GM21423 (cell line): ENCODE results near the gene RBMS3.

Experiments
- ATAC-seq: cut with Tn5 transposase; IDR thresholded peaks from one replicate; pipeline ENCODE4 v1.9.1; 2021; ENCODE audit warnings: mild to moderate bottlenecking, moderate library complexity; ENCODE audit not compliant: unreplicated experiment

The RBMS3 gene

DNA sequence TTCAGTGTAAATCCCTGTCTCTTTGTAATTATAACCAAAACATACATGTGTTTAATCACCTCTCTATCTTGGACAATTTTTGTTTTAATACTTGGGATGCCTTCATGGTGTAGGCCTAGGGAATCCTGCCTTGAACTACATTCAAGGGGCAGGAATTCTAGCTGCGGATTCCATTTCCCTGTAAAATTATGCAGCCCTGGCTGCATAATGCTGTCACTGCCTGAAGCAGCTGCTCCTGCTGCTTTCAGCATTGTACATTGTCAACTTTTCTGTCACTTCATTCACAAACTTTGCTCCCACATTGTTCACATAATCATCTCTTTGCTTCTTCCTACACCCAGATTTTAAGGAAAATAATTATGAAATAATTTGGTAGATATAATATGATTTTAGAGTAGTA is 638.7 kb downstream of the RBMS3 start:
- no peak for ATAC-seq

DNA sequence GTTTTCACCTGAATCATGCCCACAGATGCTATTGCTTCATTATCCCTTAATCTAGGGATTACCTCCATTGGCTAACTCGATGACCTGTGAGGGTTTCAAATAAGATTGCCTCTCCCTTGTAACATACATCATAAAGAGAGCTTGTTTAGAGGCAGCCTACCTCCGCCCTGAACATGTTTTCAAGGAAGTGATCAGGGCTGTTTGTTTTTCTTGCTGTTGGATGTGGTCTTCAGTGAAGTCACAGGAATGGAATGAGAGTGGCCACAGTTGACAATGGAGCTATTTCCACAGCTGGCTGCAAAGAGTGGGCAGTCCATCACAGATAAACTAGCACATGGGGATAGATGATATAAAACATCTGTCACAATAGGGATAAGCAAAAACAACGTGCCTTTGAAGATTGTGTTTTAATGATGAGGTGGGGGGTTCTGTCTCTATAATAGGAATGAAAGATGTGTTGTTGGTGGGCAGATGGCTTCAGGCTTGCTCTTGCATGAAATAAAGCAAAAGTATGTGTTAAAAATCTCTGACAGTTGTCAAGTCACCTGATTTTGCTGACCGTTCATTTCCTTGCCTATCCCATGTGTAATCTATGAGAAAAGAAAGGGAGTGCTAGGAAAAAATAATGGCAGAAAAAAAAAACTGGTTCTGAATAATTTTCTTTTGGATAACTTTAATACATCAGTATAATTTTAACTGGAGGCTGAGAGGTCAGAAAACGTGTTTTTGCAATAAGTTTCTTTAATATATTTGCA is 642.3 kb downstream of the RBMS3 start:
- no peak for ATAC-seq

DNA sequence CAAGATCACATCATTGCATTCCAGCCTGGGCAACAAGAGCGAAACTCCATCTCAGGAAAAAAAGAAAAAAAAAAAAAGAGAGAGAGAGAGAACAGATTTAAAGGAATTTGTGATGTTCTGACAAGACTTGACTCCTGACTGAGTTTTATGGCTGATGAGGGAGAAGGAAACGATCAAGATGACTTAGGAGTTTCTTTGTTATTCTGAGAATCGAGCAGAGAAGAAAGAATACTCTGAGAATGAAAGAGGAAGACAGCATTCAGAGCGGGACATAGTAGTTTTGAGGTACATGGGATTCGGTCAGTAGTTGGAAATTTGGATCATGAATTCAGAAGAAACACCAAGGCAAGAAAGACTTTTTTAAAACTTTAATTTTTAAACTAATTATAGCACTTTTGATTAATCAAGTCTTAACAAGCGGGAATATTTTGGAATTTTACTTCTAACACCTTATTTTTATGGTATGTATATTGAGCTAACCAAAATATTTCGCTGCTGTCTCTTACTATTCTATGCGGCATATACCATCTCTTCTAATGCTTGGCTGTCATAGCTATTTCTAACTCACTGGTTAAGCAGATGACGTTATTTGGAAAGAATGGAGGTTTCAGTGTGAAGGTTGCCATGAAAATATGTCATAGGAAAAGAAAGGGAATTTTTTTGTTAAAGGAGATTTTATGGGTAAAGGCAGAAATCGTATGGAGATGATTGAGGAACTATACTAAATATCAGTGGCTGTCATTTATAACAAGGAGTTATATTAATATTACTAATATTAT is 644.1 kb downstream of the RBMS3 start:
- no peak for ATAC-seq

DNA sequence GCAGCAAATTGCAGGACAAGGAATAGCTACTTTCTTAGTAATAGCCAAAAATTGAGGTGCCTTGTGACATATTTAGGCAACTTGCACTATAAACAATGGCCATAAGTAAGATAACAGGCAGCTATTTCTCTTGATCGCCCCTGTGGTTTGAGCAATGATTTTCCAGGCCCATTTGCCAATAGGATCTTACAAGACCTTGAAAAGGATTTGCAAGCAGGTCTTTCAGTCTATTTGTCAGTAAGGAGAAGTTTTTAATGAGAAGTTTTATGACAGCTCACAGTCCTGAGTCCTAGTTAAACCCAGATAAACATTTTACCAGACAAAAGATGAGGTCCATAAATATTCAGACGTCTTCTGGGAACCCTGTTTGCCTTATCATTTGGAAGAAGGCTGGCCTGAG is 645.5 kb downstream of the RBMS3 start:
- ATAC-seq, result no peak

DNA sequence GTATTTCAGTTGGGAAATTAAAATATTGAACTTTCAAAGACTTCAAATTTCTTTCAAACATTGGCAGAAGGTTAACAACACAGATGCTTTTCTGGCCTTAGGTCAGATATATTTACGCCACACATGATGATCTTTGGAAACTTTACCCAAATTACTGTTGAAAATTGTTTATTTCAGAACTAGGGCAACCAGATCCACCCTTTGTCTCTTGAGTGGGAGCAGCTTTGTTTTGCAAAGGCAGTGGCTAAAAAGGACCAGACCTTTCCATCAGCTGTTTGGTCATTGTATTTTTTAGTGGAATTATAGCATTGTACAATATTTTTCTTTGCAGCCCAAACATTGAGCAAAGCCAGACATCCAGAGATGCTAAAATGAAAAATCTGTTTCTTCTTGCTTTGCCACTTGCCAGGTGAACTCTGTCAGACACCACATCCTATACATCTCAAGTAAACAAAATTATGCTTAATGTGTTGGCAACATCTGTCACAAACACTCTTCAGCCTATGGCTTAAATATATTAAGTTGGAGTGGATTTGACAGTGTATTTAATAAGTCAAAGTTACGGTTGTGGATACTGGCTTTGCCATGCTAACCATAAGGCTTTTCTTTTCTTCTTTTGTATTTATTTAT is 651.9 kb downstream of the RBMS3 start:
- ATAC-seq, result no peak

DNA sequence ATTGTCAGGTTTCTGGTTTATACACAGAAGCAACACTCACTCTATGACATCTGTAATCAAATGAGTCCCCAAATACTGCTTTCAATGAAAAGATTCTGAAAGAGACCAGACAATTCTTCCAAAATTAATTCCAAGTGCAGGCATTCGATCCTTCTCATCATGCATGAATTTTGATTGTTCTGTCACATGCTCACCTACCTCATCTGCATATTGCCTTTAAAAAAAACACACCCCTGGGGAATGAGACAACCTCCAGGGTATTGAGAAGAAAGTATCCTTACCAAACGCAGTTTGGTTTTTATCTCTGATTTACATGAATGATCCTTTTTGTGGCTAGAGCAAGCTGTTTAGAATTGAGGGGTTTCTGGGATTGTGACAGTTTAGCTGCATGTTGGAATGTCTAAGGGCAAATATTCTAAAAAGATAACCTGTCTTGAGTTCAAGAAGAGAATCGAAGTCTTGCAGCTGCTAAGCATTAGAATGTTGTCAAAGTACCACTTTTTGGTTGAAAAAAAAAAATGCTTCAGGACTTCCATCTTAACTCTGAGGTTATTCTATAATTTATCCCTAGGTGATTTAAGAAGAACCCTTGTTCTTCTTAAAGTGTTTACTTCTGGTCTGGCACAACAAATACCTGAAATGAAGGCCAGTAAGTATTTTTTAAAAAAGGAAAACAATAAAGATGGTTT is 653.1 kb downstream of the RBMS3 start:
- ATAC-seq, result no peak

DNA sequence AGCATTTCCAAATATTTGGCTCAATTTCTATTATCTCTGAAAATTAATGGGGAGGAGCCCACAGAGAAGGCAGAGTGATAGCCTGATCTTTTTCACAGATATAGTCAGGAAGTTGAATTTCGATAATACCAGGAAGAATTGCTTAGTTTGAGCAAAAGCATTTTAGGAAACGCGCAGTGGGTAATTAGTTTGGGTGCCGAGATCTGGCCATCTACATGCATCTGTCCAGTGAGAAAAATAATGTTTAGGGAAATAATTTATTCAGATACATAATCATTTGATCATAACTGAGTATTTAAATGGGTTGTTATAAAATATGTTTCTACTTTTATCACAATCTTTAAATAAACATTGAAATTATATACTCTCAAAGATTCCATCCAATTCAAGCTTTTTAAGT is 653.9 kb downstream of the RBMS3 start:
- ATAC-seq, result no peak

DNA sequence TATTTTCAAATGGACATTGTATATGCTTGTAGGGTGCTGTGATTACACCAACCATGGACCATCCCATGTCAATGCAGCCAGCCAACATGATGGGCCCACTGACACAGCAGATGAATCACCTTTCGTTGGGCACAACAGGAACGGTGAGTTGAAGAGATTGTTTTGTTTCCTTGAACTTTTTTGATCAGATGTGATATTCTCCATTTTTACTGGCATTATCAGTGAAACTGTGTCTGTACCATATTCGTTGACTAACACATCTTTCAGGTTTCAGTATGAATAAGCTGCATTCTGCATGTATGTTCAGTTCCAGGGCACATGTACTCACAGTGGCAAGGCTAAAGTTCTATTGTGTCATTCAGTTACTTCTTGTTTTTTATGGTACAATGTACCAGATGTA is 655.2 kb downstream of the RBMS3 start:
- peak; percentile 89 for ATAC-seq

DNA sequence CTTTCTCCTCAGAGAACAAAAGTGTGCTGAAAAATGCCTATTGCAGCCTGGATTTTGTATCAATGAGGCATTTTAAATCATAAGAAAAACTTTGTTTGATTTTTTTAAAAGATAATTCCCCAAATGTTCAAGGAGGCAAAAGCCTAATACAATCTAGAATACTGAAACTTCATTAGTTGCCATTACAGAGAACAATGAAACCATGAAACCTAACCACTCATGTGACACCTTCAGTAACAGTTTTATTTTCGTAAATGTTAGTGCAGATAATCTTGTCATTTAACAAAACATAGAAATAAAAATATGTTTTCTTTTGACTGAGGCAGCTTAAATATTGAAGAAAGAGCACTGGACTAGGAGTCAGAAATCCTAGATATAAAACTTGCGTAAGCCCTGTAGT is 655.9 kb downstream of the RBMS3 start:
- ATAC-seq, result no peak

DNA sequence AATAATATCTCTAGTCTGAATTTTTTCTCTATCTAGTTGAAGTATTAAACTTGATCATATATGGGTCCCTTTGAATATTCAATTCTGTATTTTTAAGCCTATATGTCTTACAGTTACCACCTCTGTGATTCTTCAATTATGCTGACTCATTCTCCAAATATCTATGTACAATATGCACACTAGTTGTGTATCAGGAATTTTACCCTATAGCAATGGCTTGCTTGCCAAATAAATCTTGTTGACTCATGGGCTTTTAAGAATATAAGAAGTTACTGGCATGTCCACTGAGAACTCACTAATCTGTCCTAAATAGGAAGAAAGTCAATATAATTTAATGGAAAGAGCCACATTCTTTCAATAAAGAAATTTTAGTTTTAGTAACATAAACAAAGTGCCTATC is 656.3 kb downstream of the RBMS3 start:
- ATAC-seq, result no peak

DNA sequence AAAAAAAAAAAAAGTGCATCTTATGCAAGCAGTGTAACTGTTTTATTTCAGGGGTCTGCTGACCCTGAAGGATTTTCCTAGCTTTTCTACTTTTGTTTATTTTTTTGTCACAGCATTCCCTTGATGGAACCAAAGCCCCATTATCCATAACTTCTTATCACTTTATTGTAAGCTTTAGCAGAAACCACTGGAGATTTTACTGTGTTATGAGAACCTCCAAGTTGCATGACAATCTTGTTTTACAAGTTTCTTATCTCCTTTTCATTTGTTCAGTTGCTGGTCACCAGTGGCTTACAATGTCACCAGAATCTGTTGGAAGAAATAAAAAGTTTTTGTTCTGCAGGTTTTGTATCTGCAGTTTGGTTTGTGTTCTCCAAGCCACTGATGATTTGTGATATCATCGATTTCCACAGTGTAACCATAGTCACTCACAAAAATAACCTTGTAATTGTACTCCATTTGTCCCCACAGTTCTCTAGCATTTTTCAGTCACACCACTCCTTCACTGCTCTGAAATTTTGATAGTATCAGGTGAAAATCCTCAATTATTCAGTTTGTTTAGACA is 660.0 kb downstream of the RBMS3 start:
- ATAC-seq, result no peak

DNA sequence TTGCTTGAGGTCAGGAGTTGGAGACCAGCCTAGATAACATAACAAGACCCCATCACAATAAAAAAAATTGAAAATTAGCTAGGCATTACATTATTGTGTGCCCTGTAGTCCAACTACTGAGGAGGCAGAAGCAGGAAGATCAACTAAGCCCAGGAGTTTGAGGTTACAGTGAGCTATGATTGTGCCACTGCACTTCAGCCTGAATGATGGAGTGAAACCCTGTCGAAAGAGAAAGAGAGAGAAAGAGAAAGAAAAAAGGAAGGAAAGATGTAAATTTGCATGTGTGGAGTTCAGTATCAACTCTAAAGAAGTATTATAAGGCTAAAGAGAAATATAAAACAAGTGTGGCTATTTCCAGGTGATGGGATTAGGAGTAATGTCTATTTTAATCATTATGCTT is 661.4 kb downstream of the RBMS3 start:
- no peak for ATAC-seq

DNA sequence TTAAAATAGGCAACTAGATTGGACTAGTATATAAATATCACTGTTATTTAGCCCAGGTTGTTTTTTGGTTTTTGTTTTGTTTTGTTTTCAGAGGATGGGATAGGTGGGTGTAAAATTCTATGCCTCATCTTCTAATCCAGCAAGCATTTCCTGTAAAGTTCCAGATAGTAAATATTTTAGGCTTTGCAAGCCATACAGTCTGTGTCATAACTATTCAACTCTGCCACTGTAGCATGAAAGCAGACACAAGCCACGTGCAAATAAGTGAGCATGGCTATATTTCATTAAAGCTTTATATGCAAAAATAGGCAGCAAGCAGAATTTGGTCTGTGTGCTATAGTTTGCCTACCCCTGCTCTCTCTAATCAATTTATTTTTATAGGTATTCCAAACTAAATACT is 668.3 kb downstream of the RBMS3 start:
- no peak for ATAC-seq

DNA sequence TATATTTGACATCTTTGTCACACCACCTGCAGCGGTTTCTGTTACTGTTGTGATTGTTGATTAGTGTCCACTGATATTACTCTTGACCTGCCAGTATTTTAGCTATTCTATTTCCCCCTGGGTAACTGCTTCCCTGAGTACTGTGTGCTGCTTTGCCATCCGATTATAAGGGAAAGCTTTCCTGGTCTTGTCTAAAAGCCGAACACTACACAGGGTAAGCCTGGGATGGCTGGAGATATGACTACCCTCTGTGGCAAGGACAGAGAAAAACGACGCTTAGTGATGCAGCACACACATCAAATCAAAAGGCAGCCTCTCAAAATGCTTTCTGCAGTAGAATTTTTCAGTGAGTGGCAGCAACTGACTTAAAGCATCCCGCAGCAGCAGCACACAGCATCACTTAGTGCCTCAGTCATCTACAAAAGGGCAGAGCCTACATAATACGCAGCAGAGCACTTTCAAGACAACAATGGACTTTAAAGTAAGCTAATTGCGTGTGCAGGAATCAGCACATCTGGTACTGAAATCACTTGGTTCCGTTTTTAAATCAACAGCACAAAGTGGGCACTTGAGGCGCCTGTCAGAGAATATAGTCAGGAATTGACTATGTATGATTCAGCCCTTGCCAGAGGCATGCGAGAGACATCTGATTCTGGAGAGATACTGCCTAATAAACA is 669.2 kb downstream of the RBMS3 start:
- ATAC-seq, result no peak

DNA sequence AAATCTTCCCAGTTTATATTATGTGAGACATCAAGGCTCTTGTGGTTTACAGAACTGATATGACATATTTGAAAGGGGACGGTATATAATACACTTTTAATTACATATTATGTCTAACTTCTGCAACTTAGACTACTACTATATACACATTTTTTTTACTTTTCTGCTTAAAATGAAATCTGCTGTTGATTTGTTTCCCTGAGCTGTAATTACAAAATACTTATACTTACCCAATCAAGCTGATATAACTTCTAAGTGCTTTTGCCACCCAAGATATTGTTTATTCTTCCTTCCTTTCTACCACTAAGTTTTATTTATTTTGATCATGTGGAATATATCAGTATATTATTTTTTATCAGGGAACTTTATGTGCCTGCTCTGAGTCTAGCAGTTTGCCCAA is 671.6 kb downstream of the RBMS3 start:
- no peak for ATAC-seq

DNA sequence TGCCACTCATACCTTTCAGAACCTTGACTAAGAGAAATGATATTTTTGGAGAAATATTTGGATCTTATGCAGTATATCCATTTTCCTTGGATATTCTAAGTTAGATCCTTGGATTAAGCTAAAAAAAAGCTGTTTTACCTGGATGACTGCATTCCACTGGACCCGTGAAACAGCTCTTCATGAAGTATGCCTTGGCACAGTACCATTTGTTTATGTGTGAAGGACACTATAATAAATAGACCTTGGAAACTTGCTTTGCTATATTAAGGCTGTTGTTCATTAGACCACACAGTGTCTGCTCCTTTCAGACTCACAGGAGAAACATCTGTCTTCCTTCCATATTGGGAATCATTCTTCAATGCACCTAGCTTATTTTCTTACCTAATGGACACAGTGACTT is 674.5 kb downstream of the RBMS3 start:
- ATAC-seq, result no peak

DNA sequence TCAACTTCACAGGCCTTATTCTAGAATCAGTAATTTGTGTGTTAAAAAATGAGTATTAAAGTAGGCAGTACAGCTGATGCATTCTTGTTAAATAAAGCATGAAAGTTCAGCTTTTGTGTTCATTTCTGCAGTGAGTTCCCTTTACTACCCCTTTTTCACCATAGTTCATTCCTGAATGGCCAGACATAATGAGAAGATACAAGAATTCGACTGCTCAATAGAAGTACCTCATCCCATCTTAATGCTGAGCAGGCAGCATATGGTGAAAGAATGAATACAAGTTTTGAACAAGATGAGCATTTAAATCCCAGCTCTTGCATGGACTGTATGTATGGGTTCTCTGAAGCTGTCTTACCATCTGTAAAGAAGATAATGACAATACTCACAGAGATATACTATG is 677.9 kb downstream of the RBMS3 start:
- ATAC-seq, result no peak

DNA sequence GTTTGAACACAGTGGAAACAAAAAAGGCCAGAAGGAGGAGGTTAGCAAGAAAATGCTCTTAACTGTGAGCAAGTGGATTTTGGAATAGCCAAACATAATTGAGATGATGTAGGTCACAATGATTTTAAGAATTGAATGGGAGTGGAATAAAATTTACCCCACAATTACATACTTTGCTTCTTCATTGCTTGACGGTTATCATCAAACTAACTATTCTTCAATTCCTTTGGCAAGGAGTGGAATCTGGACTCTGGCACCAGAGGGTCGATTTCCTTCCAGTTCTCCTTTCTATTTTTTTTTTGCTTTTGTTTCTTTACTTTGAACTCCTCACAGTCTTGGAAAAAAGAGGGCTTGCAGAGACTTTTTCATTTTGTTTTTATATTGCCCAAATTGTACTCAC is 691.0 kb downstream of the RBMS3 start:
- no peak for ATAC-seq

DNA sequence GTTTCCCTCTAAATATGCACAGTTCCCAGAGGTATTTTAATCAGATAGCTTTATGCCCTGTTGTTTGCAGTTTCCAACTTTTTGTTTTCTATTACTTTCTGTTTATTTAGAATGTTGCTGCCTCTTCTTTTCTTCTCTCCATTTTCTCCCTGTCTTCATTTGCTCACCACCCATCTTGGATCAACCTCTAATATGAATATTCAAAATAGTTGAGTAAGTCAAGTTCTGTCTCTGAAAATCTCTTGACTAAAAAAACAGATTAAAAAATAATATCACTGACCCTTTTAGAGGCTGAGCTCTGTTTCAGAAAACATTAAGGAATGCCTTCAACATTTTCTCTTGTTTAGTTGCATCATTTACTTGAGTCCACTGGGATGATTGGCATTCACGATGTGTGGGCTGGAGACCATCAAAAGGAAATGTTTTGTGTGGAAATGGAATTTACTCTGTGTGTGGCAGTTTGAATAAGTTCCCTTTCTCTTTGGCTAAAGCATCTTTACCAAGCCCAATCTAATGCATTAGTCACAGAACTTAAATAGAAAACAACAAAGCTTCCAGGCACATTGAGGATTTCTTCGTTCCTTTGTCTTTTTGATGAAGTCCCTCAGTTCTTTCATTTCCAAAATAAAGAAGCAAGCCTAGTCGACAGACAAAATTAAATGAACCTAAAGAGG is 691.6 kb downstream of the RBMS3 start:
- ATAC-seq, result no peak

DNA sequence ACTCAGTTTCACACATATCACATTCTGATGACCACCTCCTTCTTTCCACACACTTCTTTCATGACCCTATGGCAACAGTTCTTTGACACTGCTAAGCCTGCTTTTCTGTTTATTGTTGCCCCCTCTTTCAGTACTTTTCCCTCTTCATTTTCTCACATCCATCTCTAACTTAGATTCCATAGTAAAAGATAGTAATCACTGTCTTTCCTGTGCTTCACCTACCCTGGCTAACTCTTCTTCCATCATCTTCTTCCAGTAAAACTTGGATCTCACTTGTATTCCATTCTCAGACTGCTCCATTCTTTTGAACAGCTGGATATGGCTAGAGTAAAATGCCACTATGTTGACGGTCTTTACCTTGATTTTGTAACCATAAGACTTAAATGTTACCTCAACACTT is 692.9 kb downstream of the RBMS3 start:
- ATAC-seq, result no peak
